ENCODE results near the gene UTF1.

DNA sequence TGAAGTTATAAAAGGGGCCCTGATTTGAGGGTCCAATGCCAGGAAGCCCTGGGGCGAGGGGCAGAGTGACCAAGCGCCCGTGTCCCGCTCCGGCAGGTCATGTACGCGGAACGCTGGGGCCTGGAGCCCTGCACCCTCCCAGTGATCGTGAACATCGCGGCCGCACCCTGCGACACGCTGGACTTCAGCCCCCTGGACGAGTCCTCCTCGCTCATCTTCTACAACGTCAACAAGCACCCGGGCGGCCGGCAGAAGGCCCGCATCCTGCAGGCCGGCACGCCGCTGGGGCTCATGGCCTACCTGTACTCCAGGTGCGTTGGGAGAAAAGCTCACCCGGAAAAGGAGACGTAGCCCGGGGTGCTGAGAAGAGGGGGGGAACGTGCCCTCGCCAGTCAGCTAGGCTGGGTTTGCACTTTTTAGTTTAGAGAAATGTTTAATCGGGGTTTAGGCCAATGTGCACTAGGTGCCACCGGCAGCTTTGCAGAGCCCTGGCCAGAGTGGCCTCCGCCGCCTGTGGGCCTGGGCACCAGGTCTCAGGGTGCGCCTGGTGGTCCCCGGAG lies 22.9 kb upstream of the UTF1 start:
- TF ChIP-seq, protein P1, sequence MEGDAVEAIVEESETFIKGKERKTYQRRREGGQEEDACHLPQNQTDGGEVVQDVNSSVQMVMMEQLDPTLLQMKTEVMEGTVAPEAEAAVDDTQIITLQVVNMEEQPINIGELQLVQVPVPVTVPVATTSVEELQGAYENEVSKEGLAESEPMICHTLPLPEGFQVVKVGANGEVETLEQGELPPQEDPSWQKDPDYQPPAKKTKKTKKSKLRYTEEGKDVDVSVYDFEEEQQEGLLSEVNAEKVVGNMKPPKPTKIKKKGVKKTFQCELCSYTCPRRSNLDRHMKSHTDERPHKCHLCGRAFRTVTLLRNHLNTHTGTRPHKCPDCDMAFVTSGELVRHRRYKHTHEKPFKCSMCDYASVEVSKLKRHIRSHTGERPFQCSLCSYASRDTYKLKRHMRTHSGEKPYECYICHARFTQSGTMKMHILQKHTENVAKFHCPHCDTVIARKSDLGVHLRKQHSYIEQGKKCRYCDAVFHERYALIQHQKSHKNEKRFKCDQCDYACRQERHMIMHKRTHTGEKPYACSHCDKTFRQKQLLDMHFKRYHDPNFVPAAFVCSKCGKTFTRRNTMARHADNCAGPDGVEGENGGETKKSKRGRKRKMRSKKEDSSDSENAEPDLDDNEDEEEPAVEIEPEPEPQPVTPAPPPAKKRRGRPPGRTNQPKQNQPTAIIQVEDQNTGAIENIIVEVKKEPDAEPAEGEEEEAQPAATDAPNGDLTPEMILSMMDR (IDR thresholded peaks at IDR 0.05), result no peak
- TF ChIP-seq POLR2A (IDR thresholded peaks at IDR 0.05) (no peak), POLR2AphosphoS5 (IDR thresholded peaks at IDR 0.05) (no peak)
